ENCODE results near the gene CEP70.

Gene CEP70

GRCh38 chr3:138477120-138477519 lies 116.9 kb downstream of the CEP70 start:
- DNase-seq (ENCODE audit: low read depth), result no peak
- no peak overlapping the region for H3K4me3 ChIP-seq (ENCODE audit: low read depth, low read length)

- DNase-seq (ENCODE audit: low read depth), result no peak
- H3K4me3 ChIP-seq (ENCODE audit: low read depth, low read length), result no peak overlapping the region
These were observed 117.5 kb downstream of the CEP70 start for GRCh38 chr3:138476526-138476925.

GRCh38 chr3:138474163-138474562 lies 119.9 kb downstream of the CEP70 start:
- no peak overlapping the region for H3K4me3 ChIP-seq (ENCODE audit: low read depth, low read length)
- DNase-seq (ENCODE audit: low read depth), result no peak

- H3K4me3 ChIP-seq (ENCODE audit: low read depth, low read length), result no peak overlapping the region
- DNase-seq (ENCODE audit: low read depth), result no peak
These were observed 120.7 kb downstream of the CEP70 start for GRCh38 chr3:138473391-138473790.

DNA sequence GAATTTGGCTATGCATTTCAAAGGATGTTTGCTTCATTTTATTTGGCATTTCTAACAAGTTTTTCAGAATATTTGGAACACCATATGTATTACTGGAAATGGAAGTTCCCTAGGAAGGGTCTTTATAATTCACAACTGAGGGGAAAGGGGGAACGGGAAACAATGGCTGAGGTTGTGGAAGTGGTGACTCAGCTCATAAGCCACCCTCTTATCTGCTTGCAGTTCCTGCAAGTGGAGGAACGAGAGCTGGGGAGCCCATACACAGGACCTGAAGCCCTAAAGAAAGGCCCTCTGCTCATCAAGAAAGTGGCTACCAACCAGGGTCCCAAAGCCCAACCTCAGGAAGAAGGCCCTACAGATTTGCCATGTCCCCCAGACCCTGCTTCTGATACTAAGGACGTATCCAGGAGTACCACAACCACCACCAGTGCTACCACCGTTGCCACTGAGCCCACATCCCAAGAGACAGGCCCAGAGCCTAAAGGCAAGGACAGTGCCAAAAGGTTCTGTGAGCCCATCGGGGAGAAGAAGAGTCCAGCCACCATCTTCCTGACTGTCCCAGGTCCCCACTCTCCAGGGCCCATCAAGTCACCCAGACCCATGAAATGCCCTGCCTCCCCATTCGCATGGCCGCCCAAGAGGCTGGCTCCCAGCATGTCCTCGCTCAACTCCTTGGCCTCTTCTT lies 121.8 kb downstream of the CEP70 start:
- no peak for DNase-seq (ENCODE audit: low read depth)
- no peak overlapping the region for H3K4me3 ChIP-seq (ENCODE audit: low read depth, low read length)

DNA sequence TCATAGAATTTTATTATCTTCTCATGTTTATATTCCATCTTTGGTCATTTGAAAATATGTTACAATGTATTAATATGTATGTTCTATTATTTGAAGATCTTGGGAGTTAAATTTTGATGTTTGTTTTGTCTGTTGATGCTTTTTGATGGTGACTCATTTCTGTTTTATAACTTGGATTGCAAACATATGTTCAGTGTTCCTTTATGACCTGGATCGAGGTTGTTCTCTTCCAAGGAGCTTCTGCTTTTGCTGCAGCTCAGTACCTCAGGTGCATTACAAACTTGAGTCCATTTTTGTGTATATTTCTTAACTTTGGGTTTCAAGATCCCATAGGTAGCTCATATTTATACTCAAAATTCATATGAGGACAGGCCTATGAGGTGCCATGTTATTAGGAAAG lies 122.6 kb downstream of the CEP70 start:
- H3K4me3 ChIP-seq (ENCODE audit: low read depth, low read length), result no peak overlapping the region
- DNase-seq (ENCODE audit: low read depth), result no peak

GRCh38 chr3:138470687-138471086 lies 123.4 kb downstream of the CEP70 start:
- DNase-seq (ENCODE audit: low read depth), result no peak

GRCh38 chr3:138469874-138470273 lies 124.2 kb downstream of the CEP70 start:
- no peak overlapping the region for H3K4me3 ChIP-seq (ENCODE audit: low read depth, low read length)
- no peak for DNase-seq (ENCODE audit: low read depth)

More at GRCh38 chr3:138470687-138471086, 123.4 kb downstream of the CEP70 start:
- no peak overlapping the region for H3K4me3 ChIP-seq (ENCODE audit: low read depth, low read length)

- no peak overlapping the region for H3K4me3 ChIP-seq (ENCODE audit: low read depth, low read length)
- DNase-seq (ENCODE audit: low read depth), result no peak
These were observed 125.2 kb downstream of the CEP70 start for GRCh38 chr3:138468886-138469285.

DNA sequence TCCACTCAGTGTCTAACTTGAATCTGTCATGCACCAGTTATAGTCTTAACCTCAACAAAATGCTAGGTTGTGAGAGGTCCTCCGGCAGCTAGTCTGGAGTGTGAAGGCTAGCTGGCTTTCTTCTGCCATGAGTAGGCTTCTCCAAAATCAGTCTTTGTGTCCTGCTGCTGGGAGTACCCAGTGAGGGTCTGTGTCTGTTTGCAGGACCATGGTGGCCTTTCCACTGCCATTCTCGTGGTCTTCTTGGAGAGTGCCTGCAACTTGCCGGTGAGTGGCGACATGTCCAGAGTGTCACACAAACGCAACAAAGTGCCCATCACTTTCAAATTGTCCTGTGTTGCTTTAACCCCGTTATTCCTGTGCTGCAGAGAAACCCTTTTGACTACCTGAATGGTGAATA lies 125.6 kb downstream of the CEP70 start:
- DNase-seq (ENCODE audit: low read depth), result no peak
- H3K4me3 ChIP-seq (ENCODE audit: low read depth, low read length), result no peak overlapping the region

GRCh38 chr3:138467931-138468330 lies 126.1 kb downstream of the CEP70 start:
- no peak for DNase-seq (ENCODE audit: low read depth)
- no peak overlapping the region for H3K4me3 ChIP-seq (ENCODE audit: low read depth, low read length)

DNA sequence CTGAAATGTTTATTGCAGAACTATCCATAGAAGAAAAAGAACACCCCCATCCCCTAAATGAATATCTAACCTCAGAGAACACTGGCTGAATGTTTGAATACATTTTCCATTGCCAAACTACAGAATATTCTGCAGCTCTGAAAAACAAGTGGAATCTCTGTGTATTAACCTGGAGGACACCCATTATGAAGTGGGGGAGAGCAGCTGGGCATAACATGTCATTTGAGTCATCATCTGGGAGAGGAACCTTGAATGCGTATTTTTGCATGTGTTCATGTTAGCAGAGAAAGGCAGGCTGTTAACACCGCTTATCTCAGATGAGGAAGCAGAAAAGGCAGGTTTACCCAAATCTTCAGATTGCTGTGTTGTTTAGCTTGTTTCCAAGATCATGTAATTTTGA lies 128.1 kb downstream of the CEP70 start:
- H3K4me3 ChIP-seq (ENCODE audit: low read depth, low read length), result no peak overlapping the region
- DNase-seq (ENCODE audit: low read depth), result no peak

DNA sequence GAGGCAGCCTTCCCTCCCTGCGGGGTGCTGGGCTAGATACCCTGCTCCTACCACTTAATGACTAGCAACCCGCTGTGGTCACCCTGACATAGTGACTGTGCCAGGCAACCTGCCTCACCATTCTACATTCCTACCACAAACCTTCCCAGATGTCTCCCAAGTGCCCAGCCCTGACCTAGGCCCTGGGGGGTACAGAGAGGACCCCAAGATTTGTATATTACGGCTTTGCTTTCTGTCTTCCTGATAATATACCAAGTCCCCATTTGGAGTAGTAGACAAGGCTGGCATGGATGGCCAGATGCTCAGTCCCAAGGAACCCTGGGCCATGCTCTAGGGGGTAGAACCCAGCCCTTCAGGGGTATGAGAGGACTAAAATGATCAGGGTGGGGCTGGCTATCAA lies 128.6 kb downstream of the CEP70 start:
- H3K4me3 ChIP-seq (ENCODE audit: low read depth, low read length), result no peak overlapping the region
- no peak for DNase-seq (ENCODE audit: low read depth)

DNA sequence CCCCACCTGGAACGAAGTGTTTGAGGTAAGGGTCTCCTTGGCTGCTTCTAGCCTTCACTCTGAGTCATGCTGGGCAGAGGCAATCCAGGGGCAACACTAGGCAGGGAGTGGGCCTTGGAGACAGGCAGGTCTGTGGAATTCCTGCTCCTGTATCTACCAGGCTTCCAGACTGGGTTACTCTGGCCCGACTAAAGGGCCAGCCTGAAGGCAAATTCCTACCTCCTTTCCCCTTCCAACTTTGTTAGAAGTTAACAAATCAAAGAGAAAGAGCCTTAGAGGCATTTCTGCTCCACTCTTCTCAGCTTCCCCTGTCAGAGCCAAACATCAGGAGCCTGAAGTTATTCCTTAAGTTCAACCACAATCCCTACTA lies 129.6 kb downstream of the CEP70 start:
- H3K4me3 ChIP-seq (ENCODE audit: low read depth, low read length), result no peak overlapping the region
- no peak for DNase-seq (ENCODE audit: low read depth)

DNA sequence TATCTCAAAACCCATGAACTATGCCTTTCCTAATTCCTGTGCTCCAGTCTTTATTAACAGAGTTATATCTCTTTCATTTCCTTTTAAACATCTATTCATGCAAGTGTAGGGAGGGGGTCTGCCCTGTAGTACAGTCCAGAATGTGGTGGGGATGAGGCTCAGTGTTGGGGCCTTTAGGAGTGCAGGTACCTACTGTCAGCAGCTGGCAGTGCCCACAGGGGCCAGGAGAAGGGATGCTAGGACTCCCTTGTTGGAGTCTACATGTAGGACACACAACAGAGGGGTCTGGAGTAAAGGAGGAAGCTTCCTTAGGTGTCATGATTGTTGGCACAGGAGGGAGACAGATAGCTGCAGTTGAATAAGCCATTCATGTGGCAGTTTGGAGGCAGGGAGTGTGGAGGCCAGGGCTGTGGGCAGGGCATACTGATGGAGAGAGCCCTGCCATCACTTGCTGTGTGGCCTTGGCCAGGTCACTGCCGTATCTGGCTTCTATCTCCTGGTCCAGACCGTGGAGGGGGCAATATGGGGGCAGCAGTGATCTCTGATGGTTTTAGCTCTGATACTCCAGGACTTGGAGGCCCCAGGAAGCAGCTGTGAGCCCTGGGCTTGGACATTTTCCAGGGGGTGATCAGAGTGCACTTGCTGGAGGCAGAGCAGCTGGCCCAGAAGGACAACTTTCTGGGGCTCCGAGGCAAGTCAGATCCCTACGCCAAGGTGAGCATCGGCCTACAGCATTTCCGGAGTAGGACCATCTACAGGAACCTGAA lies 130.2 kb downstream of the CEP70 start:
- DNase-seq (ENCODE audit: low read depth), result no peak
- no peak overlapping the region for H3K4me3 ChIP-seq (ENCODE audit: low read depth, low read length)

DNA sequence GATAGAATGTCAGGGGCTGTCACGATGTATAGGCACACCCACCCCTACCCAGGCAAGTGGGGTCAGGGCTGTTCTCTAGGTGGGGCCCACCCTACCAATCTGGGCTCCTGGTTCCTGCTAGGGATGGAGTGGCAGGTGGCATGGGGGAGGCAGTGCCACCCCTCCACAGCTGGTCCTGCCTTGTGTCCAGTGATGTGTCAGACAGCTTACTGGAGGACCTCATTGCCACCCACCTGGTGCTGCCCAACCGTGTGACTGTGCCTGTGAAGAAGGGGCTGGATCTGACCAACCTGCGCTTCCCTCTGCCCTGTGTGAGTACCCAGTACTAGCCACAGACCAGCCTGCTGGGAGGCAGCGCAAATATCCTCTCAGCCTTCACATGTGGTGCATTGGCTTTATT lies 132.2 kb downstream of the CEP70 start:
- DNase-seq (ENCODE audit: low read depth), result no peak
- no peak overlapping the region for H3K4me3 ChIP-seq (ENCODE audit: low read depth, low read length)

DNA sequence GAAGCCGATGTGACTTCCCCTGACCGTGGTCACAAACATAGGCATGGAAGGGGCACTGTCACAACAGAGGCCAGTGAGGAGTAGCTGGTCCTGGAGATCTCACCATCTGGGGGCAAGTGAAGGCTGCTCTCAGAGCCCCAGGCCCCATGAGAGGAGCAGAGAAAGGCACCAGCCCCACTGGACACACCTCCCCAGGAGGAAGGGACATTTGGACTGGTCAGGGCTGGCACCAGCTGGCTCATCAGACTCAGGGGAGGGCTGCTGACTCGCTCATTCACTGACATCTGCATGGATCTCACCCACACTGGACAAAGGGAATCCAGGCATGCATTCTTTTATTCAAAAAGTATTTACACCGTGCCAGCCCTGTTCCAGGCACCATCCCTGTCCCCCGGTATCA lies 132.8 kb downstream of the CEP70 start:
- no peak overlapping the region for H3K4me3 ChIP-seq (ENCODE audit: low read depth, low read length)
- DNase-seq (ENCODE audit: low read depth), result no peak

DNA sequence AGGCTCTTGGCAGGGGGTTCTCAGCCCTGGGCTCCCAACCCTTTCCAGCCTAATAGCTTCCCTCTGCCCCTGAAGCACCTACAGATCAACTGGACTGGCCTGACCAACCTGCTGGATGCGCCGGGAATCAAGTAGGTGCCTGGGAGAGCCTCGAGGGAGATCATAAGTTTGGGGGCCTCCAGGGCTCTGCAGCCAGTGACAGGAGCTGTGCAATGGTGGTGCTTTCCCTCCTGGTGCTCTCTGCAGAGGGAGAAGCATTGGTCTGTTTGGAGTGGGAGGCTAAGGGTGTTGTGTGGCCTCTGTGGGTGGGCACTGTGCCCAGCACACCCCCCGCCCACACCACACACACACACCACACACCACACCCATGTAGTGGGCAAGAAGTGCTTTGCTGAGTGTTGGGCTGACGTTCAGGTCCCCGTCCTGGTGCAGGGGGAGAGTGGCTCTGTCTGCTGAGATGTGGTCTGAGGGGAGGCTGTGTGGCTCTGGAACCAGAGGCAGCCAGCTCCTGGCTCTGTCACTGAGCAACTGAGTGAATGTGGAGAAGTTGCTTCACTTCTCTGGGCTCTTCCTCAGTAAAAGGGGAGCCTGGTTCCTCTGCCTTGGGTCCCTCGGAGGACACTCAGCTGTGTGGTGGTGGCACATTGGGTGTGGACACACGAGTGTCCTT lies 133.4 kb downstream of the CEP70 start:
- DNase-seq (ENCODE audit: low read depth), result no peak
- H3K4me3 ChIP-seq (ENCODE audit: low read depth, low read length), result no peak overlapping the region

DNA sequence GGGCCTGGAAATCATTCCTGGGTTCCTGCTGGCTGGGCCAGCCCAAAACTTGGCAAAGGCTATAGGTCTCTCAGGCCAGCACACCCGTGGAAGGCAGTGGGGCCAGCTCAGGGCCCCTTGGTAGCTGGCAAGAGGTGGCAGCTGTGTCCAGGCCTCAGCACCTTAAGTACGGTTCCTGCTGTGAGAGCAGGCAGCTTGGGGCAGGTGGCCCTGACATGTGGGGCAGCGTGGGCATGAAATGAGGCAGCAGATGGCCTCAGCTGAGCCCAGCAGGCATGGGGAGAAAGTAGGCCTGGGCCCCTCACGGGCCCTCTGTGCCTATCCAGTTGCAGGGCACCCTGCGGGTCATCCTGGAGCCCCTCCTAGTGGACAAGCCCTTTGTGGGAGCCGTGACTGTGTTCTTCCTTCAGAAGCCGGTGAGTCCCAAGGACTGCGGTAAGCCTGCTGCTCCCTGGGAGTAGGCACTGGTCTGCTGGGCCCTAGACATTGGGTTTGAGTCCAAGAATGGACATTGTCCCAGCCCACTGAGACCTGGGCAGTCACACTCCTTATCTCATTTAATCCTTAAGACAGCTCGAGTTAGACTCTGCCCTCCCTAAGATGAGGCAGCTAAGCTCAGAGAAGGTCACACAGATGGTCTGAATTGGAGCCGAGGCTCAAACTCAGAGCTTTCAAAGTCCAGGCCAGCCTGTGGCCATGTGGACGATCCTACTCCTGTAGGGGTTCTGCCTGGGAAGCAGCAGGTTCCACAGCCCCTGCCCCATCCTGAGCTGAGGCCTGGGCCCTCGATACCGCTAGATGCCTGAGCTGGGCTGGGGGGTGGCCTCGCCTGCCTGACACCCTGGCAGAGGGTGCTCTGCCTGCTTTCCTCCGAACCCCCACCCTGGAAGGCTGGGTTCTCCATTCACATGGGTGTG lies 134.2 kb downstream of the CEP70 start:
- no peak overlapping the region for H3K4me3 ChIP-seq (ENCODE audit: low read depth, low read length)
- no peak for DNase-seq (ENCODE audit: low read depth)

All from skeletal muscle cell (primary cell).